Large intestine (tissue), 3 donors: ENCODE results near the gene IQSEC1. TPM values are rescaled to one million over a fixed set of nuclear protein-coding genes. Genes with fewer than 3 reads are reported as not detected.

Source experiments
- DNase-seq, 2 donors: peaks; one replicate each; pipeline versions ENCODE4 v3.0.0 to v3.0.0-alpha.2; 2013
- H3K27ac ChIP-seq: one replicate; pipeline ENCODE4 v1.5.1; 2013; ENCODE audit warnings: low read length
- H3K27me3 ChIP-seq: 2 replicates; pipeline ENCODE4 v1.6.1; 2013; ENCODE audit warnings: low read length; ENCODE audit not compliant: control insufficient read depth, insufficient read depth
- H3K36me3 ChIP-seq: 2 replicates; pipeline ENCODE4 v1.6.1; 2013; ENCODE audit warnings: low read length; ENCODE audit not compliant: control insufficient read depth, insufficient read depth
- H3K4me1 ChIP-seq: one replicate; pipeline ENCODE4 v1.6.1; 2013; ENCODE audit warnings: low read length; ENCODE audit not compliant: control insufficient read depth, insufficient read depth
- H3K4me3 ChIP-seq: one replicate; pipeline ENCODE4 v1.5.1; 2013; ENCODE audit warnings: low read length
- H3K9me3 ChIP-seq: one replicate; pipeline ENCODE4 v1.6.1; 2013; ENCODE audit warnings: mild to moderate bottlenecking, low read depth, low read length, moderate library complexity; ENCODE audit not compliant: control insufficient read depth
- whole genome bisulfite sequencing: methylation state at CpG from one replicate; pipeline ENCODE4 v1.1.5; 2013; ENCODE audit warnings: low lambda C conversion rate; ENCODE audit not compliant: insufficient coverage; 5-methylcytosine and 5-hydroxymethylcytosine counted together
- polyA plus RNA-seq: library from polyadenylated mRNA; unstranded; fragments of 120-200 nt; gene quantifications from one replicate; pipeline ENCODE4 v1.2.1, GENCODE V29; 2013

Gene IQSEC1
- polyA plus RNA-seq, 1 donor, result 24.3 TPM

DNA sequence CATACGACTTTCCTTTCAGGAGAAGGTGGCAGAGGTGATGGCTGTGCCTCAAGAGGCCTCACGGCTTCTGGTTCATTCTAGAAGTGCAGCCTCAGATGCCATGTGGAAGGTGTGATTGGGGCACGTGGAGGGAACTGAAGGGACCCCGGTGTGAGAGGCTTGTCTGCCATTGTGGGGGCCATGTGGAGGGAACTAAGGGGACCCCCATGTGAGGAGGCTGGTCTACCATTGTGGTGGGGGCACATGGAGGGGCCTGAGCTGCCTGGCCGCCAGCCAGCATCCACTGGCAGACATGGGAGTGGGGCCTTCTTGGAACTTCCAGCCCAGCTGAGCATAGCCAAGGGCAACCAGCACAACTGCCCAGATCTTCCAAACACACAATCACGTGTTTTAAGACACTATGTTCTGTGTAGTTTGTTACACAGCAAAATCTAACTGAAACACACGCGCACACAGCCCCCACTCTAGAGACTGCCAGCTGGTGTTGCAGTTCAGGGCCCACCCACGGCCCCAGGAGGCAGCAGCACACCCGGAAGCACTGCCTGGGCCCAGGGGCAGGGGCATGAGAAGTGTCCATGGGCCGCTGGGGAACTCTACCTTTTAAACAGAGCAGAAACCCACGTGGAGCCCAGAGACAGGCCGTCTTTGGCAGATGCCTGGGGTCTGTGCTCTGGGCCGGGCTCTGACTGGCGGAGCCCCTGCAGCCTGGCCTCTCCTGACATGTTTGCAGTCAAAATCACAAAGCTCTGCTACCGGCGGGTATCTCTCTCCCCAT lies 66.8 kb downstream of the IQSEC1 start:
- Histone ChIP-seq H3K9me3 (no peaks in the 10 kb centered on the region), H3K27ac (no peak overlapping the region), H3K36me3 (no peaks in the 10 kb centered on the region), H3K4me3 (no peak overlapping the region), H3K4me1 (no peaks in the 10 kb centered on the region), H3K27me3 (no peaks in the 10 kb centered on the region)
- WGBS, result no CpG with 5 or more reads among the region's 17 CpGs
- no peak for DNase-seq

DNA sequence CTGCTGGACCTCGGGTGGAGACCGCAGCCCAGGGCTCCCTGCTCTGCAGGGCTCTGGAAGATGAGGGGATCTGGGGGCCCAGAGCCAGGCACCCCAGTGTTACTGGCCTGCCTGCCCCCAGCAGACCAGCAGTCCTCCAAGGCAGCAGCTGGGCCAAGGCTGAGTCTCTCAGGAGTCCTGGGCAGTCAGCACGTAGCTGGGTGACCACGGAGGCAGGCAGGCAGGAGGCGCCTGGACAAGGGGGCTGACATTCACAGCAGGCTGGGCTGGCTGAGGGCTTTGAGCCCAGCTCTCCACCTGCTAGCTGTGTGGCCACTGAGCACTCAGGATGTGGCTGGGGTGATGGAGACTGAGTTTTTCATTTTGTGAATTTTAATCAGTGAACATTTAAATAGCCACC lies 67.9 kb downstream of the IQSEC1 start:
- no peaks in the 10 kb centered on the region for H3K4me1 ChIP-seq
- H3K27me3 ChIP-seq, result no peaks in the 10 kb centered on the region
- no peaks in the 10 kb centered on the region for H3K36me3 ChIP-seq
- no peak for DNase-seq
- H3K9me3 ChIP-seq, result no peaks in the 10 kb centered on the region
- no CpG with 5 or more reads among the region's 5 CpGs for WGBS
- H3K4me3 ChIP-seq, result no peak overlapping the region
- no peak overlapping the region for H3K27ac ChIP-seq

DNA sequence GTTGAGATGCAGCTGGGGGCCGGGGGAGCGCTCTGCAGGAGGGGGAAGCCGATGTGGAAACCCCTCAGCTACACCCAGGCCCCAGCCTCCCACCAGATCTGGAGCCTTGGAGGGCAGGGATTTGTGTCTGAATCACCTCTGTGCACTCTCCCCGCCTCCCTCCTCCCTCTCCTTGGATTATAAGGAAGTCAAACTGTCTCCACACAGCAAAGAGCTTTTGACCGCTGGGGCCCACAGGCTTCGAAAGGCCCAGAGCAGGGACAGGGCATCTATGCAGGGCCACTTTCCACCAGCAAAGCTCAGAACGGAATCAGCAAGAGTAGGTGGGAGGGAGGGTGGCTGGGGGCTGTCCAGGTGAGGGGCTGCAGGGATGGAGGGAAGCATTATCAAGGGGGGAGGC lies 68.9 kb downstream of the IQSEC1 start:
- H3K4me3 ChIP-seq, result no peak overlapping the region
- H3K4me1 ChIP-seq, result no peaks in the 10 kb centered on the region
- no peaks in the 10 kb centered on the region for H3K27me3 ChIP-seq
- H3K36me3 ChIP-seq, result no peaks in the 10 kb centered on the region
- H3K27ac ChIP-seq, result no peak overlapping the region
- no CpG with 5 or more reads among the region's 7 CpGs for WGBS
- H3K9me3 ChIP-seq, result no peaks in the 10 kb centered on the region
- no peak for DNase-seq

DNA sequence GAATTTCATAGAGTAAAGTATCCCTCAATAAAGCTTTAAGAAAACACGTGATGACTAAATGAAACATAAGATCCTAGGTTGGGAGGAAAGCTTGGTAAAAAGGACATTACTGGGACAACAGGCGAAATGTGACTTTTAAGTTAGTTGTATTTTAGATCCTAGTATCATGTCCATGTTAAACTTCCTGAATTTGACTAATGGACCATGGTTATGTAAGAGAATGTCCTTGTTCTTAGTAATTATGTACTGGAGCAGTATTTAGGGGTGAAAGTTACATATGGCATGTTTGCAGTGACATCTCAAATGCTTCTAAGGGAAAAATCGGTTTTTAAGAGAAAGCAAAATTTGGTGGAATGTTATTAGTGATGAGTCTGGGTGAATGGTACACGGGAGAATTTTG lies 69.6 kb downstream of the IQSEC1 start:
- H3K27me3 ChIP-seq, result no peaks in the 10 kb centered on the region
- no peaks in the 10 kb centered on the region for H3K36me3 ChIP-seq
- no peak overlapping the region for H3K27ac ChIP-seq
- H3K4me1 ChIP-seq, result no peaks in the 10 kb centered on the region
- no peaks in the 10 kb centered on the region for H3K9me3 ChIP-seq
- no peak for DNase-seq
- no peak overlapping the region for H3K4me3 ChIP-seq
- WGBS, result 92% methylated on average over 2 of the region's 4 CpGs

DNA sequence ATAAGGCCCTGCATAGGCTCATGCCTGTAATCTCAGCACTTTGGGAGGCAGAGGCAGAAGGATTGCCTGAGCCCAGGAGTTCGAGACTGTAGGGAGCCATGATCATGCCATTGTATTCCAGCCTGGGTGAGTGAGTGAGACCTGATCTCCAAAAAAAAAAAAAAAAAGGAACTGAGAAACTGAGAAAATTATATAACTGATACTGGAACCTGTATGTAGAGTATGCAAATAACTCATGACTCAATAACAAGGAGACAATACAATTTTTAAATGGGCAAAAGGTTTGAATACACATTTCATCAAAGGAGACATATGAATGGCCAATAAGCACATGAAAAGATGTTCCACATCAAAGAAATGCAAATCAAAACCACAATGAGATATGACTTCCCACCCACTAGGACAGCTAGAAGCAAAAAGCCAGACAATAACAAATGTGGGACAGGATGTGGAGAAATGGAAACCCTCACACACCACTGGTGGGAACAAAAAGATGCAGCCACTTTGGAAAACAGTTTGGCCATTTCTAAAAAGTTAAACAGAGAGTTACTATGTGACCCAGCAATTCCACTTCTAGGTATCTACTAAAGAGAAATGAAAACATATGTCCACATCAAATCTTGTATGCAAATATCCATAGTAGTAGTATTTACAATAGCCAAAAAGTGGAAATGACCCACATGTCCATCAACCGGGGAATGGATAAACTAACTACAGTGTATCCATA lies 70.7 kb downstream of the IQSEC1 start:
- Histone ChIP-seq H3K4me1 (no peaks in the 10 kb centered on the region), H3K4me3 (no peak overlapping the region), H3K9me3 (no peaks in the 10 kb centered on the region), H3K27me3 (no peaks in the 10 kb centered on the region), H3K27ac (no peak overlapping the region), H3K36me3 (no peaks in the 10 kb centered on the region)
- no peak for DNase-seq
- WGBS, result 70% methylated on average over 2 of the region's 2 CpGs

DNA sequence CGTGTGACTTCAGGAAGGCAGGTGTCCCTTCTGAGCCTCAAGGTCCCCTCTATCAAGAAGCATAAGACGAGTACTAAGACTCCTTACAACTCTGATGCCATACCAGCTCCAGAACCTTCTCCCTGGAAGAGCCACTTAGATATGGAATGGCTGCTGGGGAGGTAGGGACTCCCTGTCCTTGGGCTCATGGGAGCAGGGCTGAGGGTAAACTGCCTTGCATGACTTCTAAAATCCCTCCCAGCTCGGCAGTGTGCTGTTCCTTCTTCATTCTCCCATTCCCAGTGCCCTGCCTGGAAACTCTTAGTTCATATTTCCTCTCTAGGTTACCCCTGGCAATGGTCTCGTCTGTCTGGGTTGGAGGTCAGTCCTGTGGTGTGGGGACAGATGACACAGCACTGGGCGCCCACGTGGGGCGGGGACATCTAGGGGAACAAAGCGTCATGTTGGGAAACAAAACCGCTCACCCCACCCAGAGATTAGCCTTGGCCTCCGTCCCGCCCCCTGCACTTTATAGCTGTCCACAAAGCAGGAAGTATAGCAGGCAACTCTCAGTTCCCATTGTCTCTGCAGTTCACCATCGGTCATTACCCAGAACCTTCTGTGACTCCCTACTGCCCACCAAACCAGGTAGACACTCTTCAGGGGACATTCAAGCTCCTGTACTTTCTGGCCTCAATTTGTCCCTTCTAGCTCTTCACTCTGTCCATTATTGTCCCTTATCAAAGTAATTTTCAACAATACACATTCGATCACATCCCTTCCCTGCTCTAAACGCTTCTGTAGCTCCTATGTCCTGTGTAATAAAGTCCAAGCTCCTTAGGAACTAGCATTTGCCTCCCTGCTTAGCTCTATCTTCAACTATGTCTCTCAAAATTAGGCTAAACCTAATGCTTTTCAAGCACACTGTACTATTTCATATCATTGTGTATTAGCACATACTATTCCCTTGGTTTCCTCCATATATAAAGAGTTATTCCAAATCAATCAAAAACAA lies 73.8 kb downstream of the IQSEC1 start:
- Histone ChIP-seq H3K4me1 (peaks cover 3% of the 10 kb centered on the region), H3K27ac (no peak overlapping the region), H3K9me3 (no peaks in the 10 kb centered on the region), H3K36me3 (no peaks in the 10 kb centered on the region), H3K4me3 (no peak overlapping the region), H3K27me3 (peaks cover 3% of the 10 kb centered on the region)
- DNase-seq, result peak; percentile 75
- 50% methylated on average over 2 of the region's 14 CpGs for WGBS

DNA sequence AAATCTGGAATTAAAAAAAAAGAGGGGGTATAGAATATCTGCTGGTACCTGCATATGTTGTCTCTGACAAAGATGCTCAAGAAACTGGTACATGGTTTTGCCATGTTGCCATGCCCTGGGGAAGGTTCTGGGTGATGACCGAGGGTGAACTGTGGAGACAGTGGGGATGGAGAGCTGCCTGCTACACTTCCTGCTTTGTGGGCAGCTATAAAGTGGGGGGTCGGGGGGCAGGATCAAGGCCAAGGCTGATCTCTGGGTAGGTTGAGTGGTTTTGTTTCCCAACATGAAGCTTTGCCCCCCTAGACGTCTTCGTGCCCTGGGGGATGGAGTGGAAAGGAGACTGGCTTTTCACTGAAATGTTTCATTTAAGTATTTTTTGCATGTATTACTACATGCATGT lies 74.6 kb downstream of the IQSEC1 start:
- no peak for DNase-seq
- H3K4me3 ChIP-seq, result no peak overlapping the region

DNA sequence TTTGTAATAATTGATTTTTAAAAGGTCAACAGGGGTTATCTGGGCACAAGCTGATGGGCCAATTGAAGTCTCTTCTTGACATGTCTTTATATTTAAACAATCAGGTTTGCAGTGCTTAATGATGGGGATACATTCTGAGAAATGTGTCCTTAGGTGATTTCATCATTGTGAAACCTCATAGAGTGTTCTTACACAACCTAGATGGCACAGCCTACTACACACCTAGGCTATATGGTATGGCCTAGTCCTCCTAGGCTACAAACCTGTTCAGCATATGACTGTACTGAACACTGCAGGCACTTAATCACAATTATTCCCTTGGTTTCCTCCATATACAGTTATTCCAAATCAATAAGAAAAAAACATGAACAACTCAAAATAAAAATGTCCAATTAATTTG lies 75.8 kb downstream of the IQSEC1 start:
- Histone ChIP-seq H3K36me3 (no peaks in the 10 kb centered on the region), H3K4me3 (no peak overlapping the region), H3K27me3 (peaks cover 19% of the 10 kb centered on the region), H3K27ac (no peak overlapping the region), H3K9me3 (no peaks in the 10 kb centered on the region), H3K4me1 (peaks cover 12% of the 10 kb centered on the region)
- DNase-seq, result no peak

More for the DNA sequence above, 74.6 kb downstream of the IQSEC1 start:
- Histone ChIP-seq H3K9me3 (no peaks in the 10 kb centered on the region), H3K27ac (no peak overlapping the region), H3K4me1 (peaks cover 5% of the 10 kb centered on the region), H3K27me3 (peaks cover 7% of the 10 kb centered on the region), H3K36me3 (no peaks in the 10 kb centered on the region)
- no CpG with 5 or more reads among the region's 4 CpGs for WGBS

DNA sequence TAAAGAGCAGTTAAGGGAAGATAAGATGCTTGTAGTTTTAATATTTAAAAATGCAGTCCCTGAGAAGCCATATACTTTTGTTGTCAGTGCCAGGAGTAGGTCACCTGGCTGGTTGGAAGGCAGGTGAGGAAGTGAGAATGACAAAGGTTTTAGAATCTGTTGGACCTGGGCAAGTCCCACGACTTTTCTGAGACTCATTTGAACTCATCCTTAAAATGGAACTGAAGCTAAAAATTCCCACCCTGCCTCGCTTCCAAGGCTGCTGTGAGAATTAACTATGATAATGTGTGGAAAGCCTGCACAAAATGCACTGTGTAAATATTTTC lies 77.1 kb downstream of the IQSEC1 start:
- no peaks in the 10 kb centered on the region for H3K36me3 ChIP-seq
- WGBS, result no CpG with 5 or more reads among the region's 2 CpGs
- H3K27ac ChIP-seq, result peak overlapping the region; percentile 33
- H3K4me1 ChIP-seq, result peaks cover 12% of the 10 kb centered on the region
- DNase-seq, result no peak
- peaks cover 24% of the 10 kb centered on the region for H3K27me3 ChIP-seq
- H3K4me3 ChIP-seq, result no peak overlapping the region
- H3K9me3 ChIP-seq, result no peaks in the 10 kb centered on the region

DNA sequence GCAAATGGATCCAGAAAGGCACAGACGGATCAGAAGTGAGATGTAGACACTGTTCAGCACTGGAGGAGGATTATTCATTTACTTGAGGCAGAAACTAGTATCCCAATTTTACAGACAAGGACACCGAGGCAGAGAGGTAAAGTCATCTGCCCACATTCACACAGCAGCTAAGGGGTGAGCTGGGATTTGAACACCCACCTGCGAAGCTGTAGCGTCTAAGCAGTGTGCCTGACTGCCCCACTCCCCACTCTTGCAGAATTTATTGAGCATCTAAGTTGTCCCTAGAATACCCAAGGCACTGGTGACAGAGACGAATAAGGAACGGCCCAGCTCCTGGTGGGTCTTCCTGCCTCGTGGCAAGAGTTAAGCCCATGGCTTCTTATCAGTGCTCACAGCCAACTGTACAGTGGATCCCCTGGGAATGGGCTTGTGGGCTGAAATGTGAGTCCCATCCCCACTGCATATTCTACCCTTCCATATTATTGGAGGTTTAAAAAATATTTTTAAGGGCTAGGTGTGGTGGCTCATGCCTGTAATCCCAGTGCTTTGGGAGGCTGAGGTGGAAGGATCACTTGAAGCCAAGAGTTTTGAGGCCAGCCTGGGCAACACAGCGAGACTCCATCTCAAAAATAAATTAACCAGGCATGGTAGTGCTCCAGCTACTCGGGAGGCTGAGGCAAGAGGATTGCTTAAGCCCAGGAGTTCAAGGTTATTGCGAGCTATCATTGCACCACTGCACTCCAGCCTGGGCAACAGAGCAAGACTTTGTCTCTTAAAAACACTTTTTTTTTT lies 77.6 kb downstream of the IQSEC1 start:
- no CpG with 5 or more reads among the region's 10 CpGs for WGBS
- peaks cover 12% of the 10 kb centered on the region for H3K4me1 ChIP-seq

More for the DNA sequence above, 77.6 kb downstream of the IQSEC1 start:
- H3K9me3 ChIP-seq, result no peaks in the 10 kb centered on the region
- H3K27me3 ChIP-seq, result peaks cover 24% of the 10 kb centered on the region
- DNase-seq, result no peak
- no peak overlapping the region for H3K4me3 ChIP-seq
- H3K27ac ChIP-seq, result peak overlapping the region; percentile 33
- H3K36me3 ChIP-seq, result no peaks in the 10 kb centered on the region
